Measurements from ENCODE around the gene PRXL2A. TPM values are rescaled to one million over a fixed set of nuclear protein-coding genes. Genes with fewer than 3 reads are reported as not detected.
A peak's percentile ranks its signal among the peaks of the same experiment; 100 is the strongest.

Gene PRXL2A
- total and polyA plus RNA-seq, 10 of the 15 experiments (the other 5 are each of a cell fraction or from before 2014, with no cell fraction given) = 2.8 to 15.6 (median 11.1) TPM

DNA sequence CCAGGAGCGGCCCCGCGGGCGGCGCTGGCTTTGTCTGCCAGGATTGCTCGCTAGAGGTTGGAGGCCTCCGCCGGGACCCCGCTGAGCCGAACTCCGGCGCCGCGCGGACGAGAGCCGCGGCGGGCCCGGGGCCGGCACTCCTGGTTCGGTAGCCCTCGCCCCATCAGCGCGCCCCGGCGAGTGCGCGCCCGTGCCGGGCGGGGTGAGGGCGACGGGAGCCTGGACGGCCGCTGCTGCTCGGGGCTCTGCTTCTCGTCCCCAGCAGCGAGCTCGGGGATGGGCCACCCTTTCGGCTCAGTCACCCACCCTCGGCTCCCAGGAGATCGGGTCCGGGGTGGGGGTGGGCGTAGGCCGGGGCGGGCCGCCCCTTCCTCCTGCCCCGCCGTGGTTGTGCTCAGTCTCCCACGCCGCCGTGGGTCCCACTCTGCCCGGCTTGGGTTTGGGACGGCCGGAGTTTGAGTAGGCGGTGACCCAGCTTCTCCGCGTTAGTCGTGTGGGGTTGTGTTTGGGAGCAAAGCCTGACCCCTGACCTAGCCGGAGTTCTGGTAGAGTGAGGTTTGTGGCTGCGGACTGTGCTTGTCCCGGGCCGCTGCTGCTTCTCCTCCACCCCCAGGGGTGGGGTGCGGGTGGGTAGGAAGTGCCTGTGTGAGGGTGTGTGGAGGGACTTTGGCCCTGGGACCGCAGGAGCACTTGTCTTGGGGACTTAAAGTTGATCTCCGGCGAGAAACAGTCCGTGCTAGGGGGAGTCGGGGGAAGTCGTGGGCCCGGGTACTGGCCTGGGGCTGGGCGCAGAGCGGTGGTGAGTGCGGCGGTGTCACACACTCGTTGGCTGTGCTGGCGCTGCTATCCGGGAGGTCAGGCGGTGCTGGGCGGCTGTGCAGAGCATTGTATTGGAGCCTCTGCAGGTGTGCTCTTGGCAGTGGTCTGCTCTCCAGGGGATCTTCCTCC is 46.4 kb downstream of the PRXL2A start:
- Histone ChIP-seq H2AFZ (ENCODE audit: control insufficient read depth, low read depth, low read length) (peak overlapping the region; percentile 54), H3K4me1 (ENCODE audit: control insufficient read depth, insufficient read depth, low read length) (peaks cover 46% of the 10 kb centered on the region), H3K4me3 (peak overlapping the region; percentile 92), H3K27ac (ENCODE audit: control insufficient read depth, insufficient read depth) (peak overlapping the region; percentile 67), H3K79me2 (ENCODE audit: control insufficient read depth, insufficient read depth, low read length) (peaks cover 48% of the 10 kb centered on the region), H3K9me3 (replicated peaks; ENCODE audit: control insufficient read depth, insufficient read depth, low read length) (peaks cover 3% of the 10 kb centered on the region; the same call in 1 of the 3 replicates), H3K4me2 (ENCODE audit: control insufficient read depth, insufficient read depth) (peak overlapping the region; percentile 90), H3K36me3 (ENCODE audit: control insufficient read depth in 2 of 2, insufficient read depth in 2 of 2, low read length in 1 of 2) (no peaks in the 10 kb centered on the region), H4K20me1 (ENCODE audit: control insufficient read depth, insufficient read depth) (no peaks in the 10 kb centered on the region; the same call in 1 of the 2 replicates), H3K27me3 (replicated peaks in 1 of 2; ENCODE audit: control insufficient read depth in 2 of 2, insufficient read depth in 2 of 2, low read length in 1 of 2) (no peaks in the 10 kb centered on the region), H3K9ac (ENCODE audit: control insufficient read depth, insufficient read depth, low read length) (peak overlapping the region; percentile 86)
- ChIA-PET RAD21 (ENCODE audit: unreplicated experiment) (interaction anchor here (0.9 to 21.4 kb wide), 4 partner anchors 10 to 47 kb away, joined by 3 to 412 read pairs (median 25); no protein-coding TSS in a partner anchor), CTCF (interaction anchor here (3.3 to 21.5 kb wide), 2 partner anchors 17 to 46 kb away, joined by 22 to 402 read pairs; no protein-coding TSS in a partner anchor), POLR2A (interaction anchor here (3.6 to 9.6 kb wide), 2 partner anchors 15 to 48 kb away, joined by 30 to 190 read pairs; no protein-coding TSS in a partner anchor), SMC1A (ENCODE audit: uncharacterized antibody, unreplicated experiment) (interaction anchor here (12.2 to 36.0 kb wide), 2 partner anchors 16 to 51 kb away, joined by 192 to 1038 read pairs; no protein-coding TSS in a partner anchor)
- ATAC-seq (peak; percentile 33), DNase-seq (ENCODE audit: low read depth, low spot score) (no peak), FAIRE-seq (no peak)
- under 1% methylated on average over 62 of the region's 81 CpGs for WGBS (ENCODE audit: insufficient coverage, insufficient replicate concordance, low lambda C conversion rate, missing lambda C conversion rate)
- in situ Hi-C loops (cut with MboI) (no loop called here), intact Hi-C loops (cut with micrococcal nuclease; ENCODE audit: unreplicated experiment) (loop anchor here (5.0 to 10.0 kb wide), 3 partner anchors 48 to 650 kb away; no protein-coding TSS in a partner anchor)
- no TSS peak for BruUV-seq (replicated peaks)
- no peak for TF ChIP-seq SMAD5 (IDR thresholded peaks at IDR 0.05; ENCODE audit: low read depth)
- TF ChIP-seq ZNF24 (IDR thresholded peaks at IDR 0.05) = no peak
- TF ChIP-seq HDAC6 (IDR thresholded peaks at IDR 0.05; ENCODE audit: unreplicated experiment) = no peak
- TF ChIP-seq SUPT20H (IDR thresholded peaks at IDR 0.05; ENCODE audit: borderline replicate concordance, control insufficient read depth, low read depth, low read length) = no peak
- TF ChIP-seq, protein P1, sequence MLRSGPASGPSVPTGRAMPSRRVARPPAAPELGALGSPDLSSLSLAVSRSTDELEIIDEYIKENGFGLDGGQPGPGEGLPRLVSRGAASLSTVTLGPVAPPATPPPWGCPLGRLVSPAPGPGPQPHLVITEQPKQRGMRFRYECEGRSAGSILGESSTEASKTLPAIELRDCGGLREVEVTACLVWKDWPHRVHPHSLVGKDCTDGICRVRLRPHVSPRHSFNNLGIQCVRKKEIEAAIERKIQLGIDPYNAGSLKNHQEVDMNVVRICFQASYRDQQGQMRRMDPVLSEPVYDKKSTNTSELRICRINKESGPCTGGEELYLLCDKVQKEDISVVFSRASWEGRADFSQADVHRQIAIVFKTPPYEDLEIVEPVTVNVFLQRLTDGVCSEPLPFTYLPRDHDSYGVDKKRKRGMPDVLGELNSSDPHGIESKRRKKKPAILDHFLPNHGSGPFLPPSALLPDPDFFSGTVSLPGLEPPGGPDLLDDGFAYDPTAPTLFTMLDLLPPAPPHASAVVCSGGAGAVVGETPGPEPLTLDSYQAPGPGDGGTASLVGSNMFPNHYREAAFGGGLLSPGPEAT (IDR thresholded peaks at IDR 0.05; ENCODE audit: low read depth) = no peak
- peak; percentile 55; the same call in 1 of the 2 replicates for TF ChIP-seq NBN (IDR thresholded peaks at IDR 0.05)
- no peak for TF ChIP-seq FOS (IDR thresholded peaks at IDR 0.05; ENCODE audit: borderline replicate concordance, extremely low read depth, insufficient read length)
- TF ChIP-seq KAT2A (conservative IDR thresholded peaks at IDR 0.05; ENCODE audit: control insufficient read depth, low read depth, low read length) = no peak
- TF ChIP-seq JUND (IDR thresholded peaks at IDR 0.05; ENCODE audit: low read depth, low read length) = no peak
- TF ChIP-seq SRF (IDR thresholded peaks at IDR 0.05; ENCODE audit: low read depth in 2 of 2, low read length in 2 of 2) = no peak; a peak in 1 of 4 replicates
- 0 out of 2 replicates have a peak, but pooled peaks have one; percentile 22 for TF ChIP-seq MYB (IDR thresholded peaks at IDR 0.05; ENCODE audit: borderline replicate concordance, low read depth, low read length)
- no peak for TF ChIP-seq RB1 (IDR thresholded peaks at IDR 0.05; ENCODE audit: borderline replicate concordance)
- TF ChIP-seq HDGF (IDR thresholded peaks at IDR 0.05) = no peak
- no peak for TF ChIP-seq CREB1 (IDR thresholded peaks at IDR 0.05; ENCODE audit: low read depth)
- peak; percentile 34 for TF ChIP-seq NR2F1 (conservative IDR thresholded peaks at IDR 0.05)
- TF ChIP-seq, protein P2, sequence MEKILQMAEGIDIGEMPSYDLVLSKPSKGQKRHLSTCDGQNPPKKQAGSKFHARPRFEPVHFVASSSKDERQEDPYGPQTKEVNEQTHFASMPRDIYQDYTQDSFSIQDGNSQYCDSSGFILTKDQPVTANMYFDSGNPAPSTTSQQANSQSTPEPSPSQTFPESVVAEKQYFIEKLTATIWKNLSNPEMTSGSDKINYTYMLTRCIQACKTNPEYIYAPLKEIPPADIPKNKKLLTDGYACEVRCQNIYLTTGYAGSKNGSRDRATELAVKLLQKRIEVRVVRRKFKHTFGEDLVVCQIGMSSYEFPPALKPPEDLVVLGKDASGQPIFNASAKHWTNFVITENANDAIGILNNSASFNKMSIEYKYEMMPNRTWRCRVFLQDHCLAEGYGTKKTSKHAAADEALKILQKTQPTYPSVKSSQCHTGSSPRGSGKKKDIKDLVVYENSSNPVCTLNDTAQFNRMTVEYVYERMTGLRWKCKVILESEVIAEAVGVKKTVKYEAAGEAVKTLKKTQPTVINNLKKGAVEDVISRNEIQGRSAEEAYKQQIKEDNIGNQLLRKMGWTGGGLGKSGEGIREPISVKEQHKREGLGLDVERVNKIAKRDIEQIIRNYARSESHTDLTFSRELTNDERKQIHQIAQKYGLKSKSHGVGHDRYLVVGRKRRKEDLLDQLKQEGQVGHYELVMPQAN (conservative IDR thresholded peaks at IDR 0.05) = peak; percentile 42
- 0 out of 2 replicates have a peak, but pooled peaks have one; percentile 32 for TF ChIP-seq MTA2 (IDR thresholded peaks at IDR 0.05; ENCODE audit: low read depth)
- TF ChIP-seq CEBPB (IDR thresholded peaks at IDR 0.05; ENCODE audit: borderline replicate concordance in 1 of 2, low read depth in 2 of 2, low read length in 2 of 2) = no peak
- TF ChIP-seq WRNIP1 (IDR thresholded peaks at IDR 0.05; ENCODE audit: borderline replicate concordance, low read depth, low read length) = no peak
- no peak for TF ChIP-seq STAT3 (IDR thresholded peaks at IDR 0.05; ENCODE audit: low read depth, low read length)
- TF ChIP-seq IKZF2 (IDR thresholded peaks at IDR 0.05) = no peak

Data from GM12878 (cell line).